ENCODE results near the gene STARD9. TPM values are rescaled to one million over a fixed set of nuclear protein-coding genes. Genes with fewer than 3 reads are reported as not detected.

STARD9 gene
- total and polyA plus RNA-seq, 3 experiments from 2014 or later, result 1.3 to 7.6 (median 6.5) TPM

DNA sequence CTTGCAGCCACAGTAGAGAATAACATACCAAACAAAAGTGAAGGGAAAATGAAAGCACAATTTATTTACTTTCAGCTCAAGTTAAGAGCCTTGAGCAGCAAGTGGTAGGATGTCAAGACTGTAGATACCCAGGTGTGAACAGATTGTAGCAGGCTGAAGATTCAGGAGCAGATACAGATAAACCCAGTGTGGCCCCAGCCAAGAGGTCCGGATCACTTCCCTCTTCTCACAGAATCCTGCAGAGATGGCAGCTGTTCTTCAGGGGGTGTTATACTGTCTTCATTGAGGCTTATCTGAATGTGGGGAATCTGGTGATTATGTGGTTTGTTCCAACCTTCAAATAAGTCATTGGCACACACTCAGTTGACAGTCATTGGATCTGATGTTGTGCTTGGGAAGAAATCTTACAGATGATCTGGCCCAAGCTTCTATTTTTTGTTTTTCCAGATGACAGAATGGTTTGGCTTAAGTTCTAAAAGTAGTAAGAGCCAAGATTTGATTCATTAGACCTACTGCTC is 2.2 kb downstream of the STARD9 start:
- ChIA-PET CTCF (no interaction called here), POLR2A (no interaction called here)
- H3K4me3 Mint-ChIP-seq, result peak overlapping the region in 3 of 7 donors; percentile 36 to 83 (median 41)
- H3K27ac Mint-ChIP-seq, result peak overlapping the region in 1 of 8 donors; percentile 5
- Histone ChIP-seq H3K4me1 (ENCODE audit: insufficient read depth, low read length) (peaks cover 21% of the 10 kb centered on the region), H3K4me3 (ENCODE audit: low read length) (no peak overlapping the region), H3K27me3 (ENCODE audit: insufficient read depth, low read length, poor library complexity, severe bottlenecking) (no peaks in the 10 kb centered on the region), H3K9me3 (ENCODE audit: low read length) (no peaks in the 10 kb centered on the region), H3K36me3 (ENCODE audit: insufficient read depth, low read length) (no peaks in the 10 kb centered on the region), H3K27ac (ENCODE audit: low read depth, low read length) (no peak overlapping the region)
- H3K4me1 Mint-ChIP-seq, result peaks cover 44 to 52% (median 44%) of the 10 kb centered on the region in 3 donors
- H3K27me3 Mint-ChIP-seq, result peaks cover 0 to 2% of the 10 kb centered on the region in 2 donors
- no peak for DNase-seq
- H3K36me3 Mint-ChIP-seq, result peaks cover 0 to 3% (median 0%) of the 10 kb centered on the region in 3 donors
- no peaks in the 10 kb centered on the region for H3K9me3 Mint-ChIP-seq

DNA sequence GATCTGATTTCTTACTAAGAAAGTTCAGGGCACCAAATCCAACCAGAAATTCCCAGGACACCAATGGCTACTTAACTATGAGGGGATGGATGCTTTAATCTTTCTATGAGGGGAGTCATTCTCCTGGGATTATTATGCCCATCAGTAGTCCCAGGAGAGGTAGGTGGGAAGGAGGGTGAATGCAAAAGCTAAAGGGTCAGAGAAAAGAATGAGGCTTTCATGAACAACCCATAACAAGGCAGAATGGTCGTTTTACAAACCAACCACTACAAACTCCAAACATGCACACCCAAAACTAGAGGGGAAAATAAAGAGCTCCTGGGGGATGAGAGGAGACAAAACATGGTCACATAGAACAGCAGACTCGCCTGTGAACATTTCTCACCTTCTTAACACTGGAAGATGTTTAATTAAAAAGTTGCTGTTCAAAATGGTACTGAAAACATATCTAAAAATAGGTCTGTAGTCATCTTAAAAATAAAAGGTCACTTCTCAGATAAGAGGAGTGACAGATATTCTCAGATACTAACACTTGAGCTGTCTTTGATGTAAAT is 3.7 kb downstream of the STARD9 start:
- Mint-ChIP-seq H3K36me3 (peaks cover 0 to 3% (median 0%) of the 10 kb centered on the region in 3 donors), H3K9me3 (no peaks in the 10 kb centered on the region), H3K27me3 (peaks cover 0 to 2% of the 10 kb centered on the region in 2 donors), H3K27ac (peak overlapping the region in 3 of 8 donors; percentile 5 to 46 (median 42)), H3K4me1 (peaks cover 48 to 60% (median 50%) of the 10 kb centered on the region in 3 donors), H3K4me3 (peak overlapping the region in 2 of 7 donors; percentile 1 to 83)
- H3K4me1 ChIP-seq (ENCODE audit: insufficient read depth, low read length), result peaks cover 21% of the 10 kb centered on the region
- H3K36me3 ChIP-seq (ENCODE audit: insufficient read depth, low read length), result no peaks in the 10 kb centered on the region
- H3K9me3 ChIP-seq (ENCODE audit: low read length), result no peaks in the 10 kb centered on the region
- CTCF ChIA-PET, result no interaction called here
- DNase-seq, result no peak
- no peak overlapping the region for H3K27ac ChIP-seq (ENCODE audit: low read depth, low read length)
- no peaks in the 10 kb centered on the region for H3K27me3 ChIP-seq (ENCODE audit: insufficient read depth, low read length, poor library complexity, severe bottlenecking)
- no peak overlapping the region for H3K4me3 ChIP-seq (ENCODE audit: low read length)
- POLR2A ChIA-PET, result interaction anchor here (0.7 kb wide), 1 partner anchor 9 kb away, joined by 3 read pairs; no protein-coding TSS in a partner anchor

DNA sequence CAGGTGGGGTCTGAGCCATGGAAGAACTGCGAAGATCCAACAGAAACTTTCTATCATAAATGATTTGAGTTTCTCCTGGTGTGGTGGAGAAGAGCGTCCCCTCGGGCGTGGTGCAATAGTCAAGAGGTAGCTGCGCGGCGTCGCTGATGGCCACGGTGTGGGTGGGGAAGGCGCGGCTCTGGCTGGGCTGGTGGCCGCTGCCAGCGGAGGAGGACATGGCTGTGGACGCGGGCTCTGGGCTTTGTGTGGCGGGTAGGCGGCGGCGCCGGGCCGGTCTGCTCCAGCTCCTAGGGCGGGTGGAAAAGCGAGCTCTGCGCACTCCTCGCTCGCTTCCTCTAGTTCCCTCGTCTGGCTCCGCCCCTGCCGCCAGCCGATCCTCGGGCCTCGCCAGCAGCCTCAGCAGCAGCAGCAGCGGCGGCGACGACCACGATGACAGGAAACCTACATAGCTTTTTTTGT is 5.9 kb downstream of the STARD9 start:
- Mint-ChIP-seq H3K27me3 (peaks cover 0 to 2% of the 10 kb centered on the region in 2 donors), H3K4me1 (peaks cover 38 to 49% (median 45%) of the 10 kb centered on the region in 3 donors), H3K9me3 (no peaks in the 10 kb centered on the region), H3K27ac (peak overlapping the region; percentile 81 to 99 (median 94)), H3K36me3 (peaks cover 0 to 6% (median 1%) of the 10 kb centered on the region in 3 donors), H3K4me3 (peak overlapping the region; percentile 83 to 97 (median 89))
- Histone ChIP-seq H3K4me1 (ENCODE audit: insufficient read depth, low read length) (peaks cover 17% of the 10 kb centered on the region), H3K4me3 (ENCODE audit: low read length) (peak overlapping the region; percentile 70), H3K36me3 (ENCODE audit: insufficient read depth, low read length) (no peaks in the 10 kb centered on the region), H3K27me3 (ENCODE audit: insufficient read depth, low read length, poor library complexity, severe bottlenecking) (no peaks in the 10 kb centered on the region), H3K27ac (ENCODE audit: low read depth, low read length) (peak overlapping the region; percentile 66), H3K9me3 (ENCODE audit: low read length) (no peaks in the 10 kb centered on the region)
- POLR2A ChIA-PET, result interaction anchor here (0.7 to 3.3 kb wide), 4 partner anchors 24 to 308 kb away, joined by 3 to 18 read pairs (median 3); partner anchors contain the start of genes GANC and TMEM87A
- CTCF ChIA-PET, result interaction anchor here (0.7 to 1.7 kb wide), 9 partner anchors 12 to 91 kb away, joined by 3 to 4 read pairs (median 3); partner anchors contain the start of genes HAUS2, LRRC57 and ZNF106
- DNase-seq, result peak; percentile 66 to 86 (median 75)

DNA sequence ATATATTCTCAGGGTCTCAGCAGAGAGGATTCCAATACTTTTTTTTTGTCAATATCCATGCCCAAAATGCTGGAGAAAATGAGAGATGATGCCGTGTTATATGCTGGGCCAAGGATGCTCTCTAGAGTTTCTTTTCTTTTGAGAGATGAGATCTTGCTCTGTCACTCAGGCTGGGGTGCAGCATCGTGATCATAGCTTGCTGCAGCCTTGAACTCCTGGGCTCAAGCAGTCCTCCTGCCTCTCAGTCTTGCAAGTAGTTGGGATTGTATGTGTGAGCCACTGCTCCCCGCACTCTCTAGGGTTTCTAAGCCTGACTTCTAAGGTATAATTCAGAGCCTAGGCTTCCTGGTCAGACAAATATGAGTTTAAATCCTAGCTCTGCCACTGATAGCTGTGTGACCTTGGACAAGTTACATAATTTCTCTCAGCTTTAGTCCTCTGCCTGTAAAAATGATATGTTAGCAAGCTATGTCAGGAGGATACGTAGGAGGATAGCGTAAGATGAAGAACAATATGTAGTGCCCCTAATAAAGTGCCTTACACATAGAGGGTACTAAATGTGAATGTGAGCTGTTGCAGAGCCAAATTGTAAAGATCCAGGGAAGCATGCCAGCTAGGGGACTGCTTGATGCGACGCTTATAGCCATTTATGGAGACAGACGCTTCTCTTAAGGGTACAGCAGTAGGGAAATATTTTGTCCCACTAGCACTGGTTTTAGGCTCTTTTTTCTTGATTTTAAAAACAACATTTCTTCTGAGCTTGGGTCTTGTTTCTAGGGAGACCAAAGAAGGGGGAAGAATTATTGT is 7.4 kb downstream of the STARD9 start:
- Histone ChIP-seq H3K9me3 (ENCODE audit: low read length) (no peaks in the 10 kb centered on the region), H3K4me3 (ENCODE audit: low read length) (no peak overlapping the region), H3K27me3 (ENCODE audit: insufficient read depth, low read length, poor library complexity, severe bottlenecking) (no peaks in the 10 kb centered on the region), H3K27ac (ENCODE audit: low read depth, low read length) (no peak overlapping the region), H3K36me3 (ENCODE audit: insufficient read depth, low read length) (no peaks in the 10 kb centered on the region), H3K4me1 (ENCODE audit: insufficient read depth, low read length) (peaks cover 13% of the 10 kb centered on the region)
- H3K4me3 Mint-ChIP-seq, result peak overlapping the region in 3 of 7 donors; percentile 30 to 88 (median 60)
- CTCF ChIA-PET, result interaction anchor here (0.9 to 1.7 kb wide), 4 partner anchors 18 to 34 kb away, joined by 3 to 4 read pairs (median 3); partner anchors contain the start of genes HAUS2 and LRRC57
- peak overlapping the region; percentile 34 to 97 (median 88) for H3K27ac Mint-ChIP-seq
- peaks cover 0 to 8% (median 1%) of the 10 kb centered on the region in 3 donors for H3K36me3 Mint-ChIP-seq
- no peak for DNase-seq
- POLR2A ChIA-PET, result interaction anchor here (1.0 to 3.3 kb wide), 2 partner anchors 23 to 35 kb away, joined by 3 to 18 read pairs; no protein-coding TSS in a partner anchor
- H3K4me1 Mint-ChIP-seq, result peaks cover 30 to 39% (median 38%) of the 10 kb centered on the region in 3 donors
- H3K9me3 Mint-ChIP-seq, result no peaks in the 10 kb centered on the region
- H3K27me3 Mint-ChIP-seq, result no peaks in the 10 kb centered on the region

DNA sequence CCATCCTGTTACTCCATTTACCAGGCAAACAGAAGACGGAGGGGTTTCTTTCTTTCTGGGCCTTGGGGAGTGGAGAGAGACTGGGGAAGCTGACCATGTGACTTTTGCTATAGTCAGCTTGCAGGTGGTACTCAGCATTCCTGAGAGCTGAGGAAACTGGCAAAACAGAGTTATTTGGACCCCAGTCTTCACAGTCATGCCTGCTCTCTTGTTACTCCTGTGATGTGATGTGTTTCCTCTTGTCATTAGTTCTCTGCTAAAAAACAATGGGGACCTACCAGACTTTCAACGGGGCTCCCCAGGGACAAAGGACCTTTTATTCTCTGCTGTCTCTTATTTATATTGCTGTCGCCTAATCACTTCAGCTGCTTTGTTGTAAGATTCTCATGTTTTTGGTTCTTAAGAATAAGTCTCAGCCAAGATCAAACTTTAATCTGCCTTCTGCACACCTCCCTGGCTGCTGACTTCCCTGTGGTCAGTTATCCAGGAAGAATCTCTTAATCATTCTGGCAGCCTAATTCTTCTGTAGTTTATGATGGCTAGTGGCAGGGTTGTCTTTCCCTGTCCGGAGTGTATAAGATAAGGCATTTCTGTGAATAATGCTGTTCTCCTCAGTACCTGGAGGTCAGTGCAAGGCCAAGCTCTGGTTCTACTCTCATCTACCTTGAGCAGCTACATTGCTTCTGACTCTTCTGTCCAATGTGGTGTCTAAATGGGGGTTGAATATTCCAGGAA is 8.8 kb downstream of the STARD9 start:
- Histone ChIP-seq H3K36me3 (ENCODE audit: insufficient read depth, low read length) (no peaks in the 10 kb centered on the region), H3K4me1 (ENCODE audit: insufficient read depth, low read length) (peaks cover 13% of the 10 kb centered on the region), H3K4me3 (ENCODE audit: low read length) (no peak overlapping the region), H3K27ac (ENCODE audit: low read depth, low read length) (no peak overlapping the region), H3K27me3 (ENCODE audit: insufficient read depth, low read length, poor library complexity, severe bottlenecking) (no peaks in the 10 kb centered on the region), H3K9me3 (ENCODE audit: low read length) (no peaks in the 10 kb centered on the region)
- POLR2A ChIA-PET, result interaction anchor here (0.7 kb wide), 1 partner anchor 9 kb away, joined by 3 read pairs; no protein-coding TSS in a partner anchor
- H3K27ac Mint-ChIP-seq, result peak overlapping the region in 1 of 8 donors; percentile 24
- CTCF ChIA-PET, result interaction anchor here (1.7 kb wide), 1 partner anchor 36 kb away, joined by 4 read pairs; the partner anchor contains the start of genes HAUS2 and LRRC57
- H3K9me3 Mint-ChIP-seq, result no peaks in the 10 kb centered on the region
- peaks cover 0 to 13% (median 1%) of the 10 kb centered on the region in 3 donors for H3K36me3 Mint-ChIP-seq
- H3K4me1 Mint-ChIP-seq, result peaks cover 28 to 38% (median 35%) of the 10 kb centered on the region in 3 donors
- H3K27me3 Mint-ChIP-seq, result no peaks in the 10 kb centered on the region
- peak overlapping the region in 1 of 7 donors; percentile 28 for H3K4me3 Mint-ChIP-seq
- DNase-seq, result no peak

DNA sequence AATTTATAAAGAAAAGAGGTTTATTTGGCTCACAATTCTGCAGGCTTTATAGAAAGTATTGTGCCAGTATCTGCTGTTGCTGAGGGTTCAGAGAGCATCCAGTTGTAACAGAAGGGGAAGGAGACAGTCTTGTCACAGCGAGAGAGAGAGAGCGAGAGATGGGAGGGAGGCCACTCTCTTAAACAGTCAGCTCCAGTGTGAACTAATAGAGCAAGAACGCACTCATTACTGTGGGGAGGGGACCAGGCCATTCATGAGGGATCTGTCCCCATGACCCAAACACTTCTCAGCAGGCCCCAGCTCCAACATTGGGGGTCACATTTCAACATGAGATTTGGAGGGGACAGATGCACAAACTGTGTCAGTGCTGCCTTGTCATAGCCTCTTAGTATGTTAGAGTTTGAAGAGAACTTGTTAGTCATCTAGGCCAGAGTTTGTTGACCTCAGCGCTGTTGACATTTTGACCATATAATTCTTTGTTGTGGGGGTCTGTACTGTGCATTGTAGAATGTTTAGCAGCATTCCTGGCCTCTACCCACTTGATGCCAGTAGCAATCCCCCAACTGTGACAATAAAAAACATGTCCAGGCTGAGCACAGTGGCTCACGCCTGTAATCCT is 15.3 kb downstream of the STARD9 start:
- H3K36me3 ChIP-seq (ENCODE audit: insufficient read depth, low read length), result no peaks in the 10 kb centered on the region
- ChIA-PET POLR2A (no interaction called here), CTCF (no interaction called here)
- Mint-ChIP-seq H3K9me3 (no peaks in the 10 kb centered on the region), H3K4me3 (no peak overlapping the region), H3K36me3 (peaks cover 3 to 29% (median 7%) of the 10 kb centered on the region in 3 donors), H3K4me1 (no peaks in the 10 kb centered on the region), H3K27me3 (no peaks in the 10 kb centered on the region), H3K27ac (peak overlapping the region in 1 of 8 donors; percentile 32)
- H3K27ac ChIP-seq (ENCODE audit: low read depth, low read length), result no peak overlapping the region
- no peaks in the 10 kb centered on the region for H3K9me3 ChIP-seq (ENCODE audit: low read length)
- no peak for DNase-seq
- no peaks in the 10 kb centered on the region for H3K4me1 ChIP-seq (ENCODE audit: insufficient read depth, low read length)
- no peak overlapping the region for H3K4me3 ChIP-seq (ENCODE audit: low read length)
- no peaks in the 10 kb centered on the region for H3K27me3 ChIP-seq (ENCODE audit: insufficient read depth, low read length, poor library complexity, severe bottlenecking)
